Measurements from ENCODE around the gene MVK.

Gene MVK

GRCh38 chr12:109566424-109566823 lies 7.2 kb upstream of the MVK start:
- DNase-seq (ENCODE audit: low spot score in 2 of 2) (no peak), ATAC-seq (ENCODE audit: low read depth) (no peak)
- no peaks in the 10 kb centered on the region for H3K4me1 Mint-ChIP-seq
- no peak overlapping the region for H3K4me3 Mint-ChIP-seq
- no peak overlapping the region for H3K27ac Mint-ChIP-seq
- H3K9me3 Mint-ChIP-seq, result no peaks in the 10 kb centered on the region
- H3K36me3 Mint-ChIP-seq, result peaks cover 22% of the 10 kb centered on the region
- no peaks in the 10 kb centered on the region for H3K27me3 Mint-ChIP-seq

GRCh38 chr12:109567296-109567695 lies 6.3 kb upstream of the MVK start:
- ATAC-seq (ENCODE audit: low read depth), result no peak
- H3K36me3 Mint-ChIP-seq, result peaks cover 13% of the 10 kb centered on the region
- no peaks in the 10 kb centered on the region for H3K9me3 Mint-ChIP-seq
- H3K4me3 Mint-ChIP-seq, result no peak overlapping the region
- H3K4me1 Mint-ChIP-seq, result no peaks in the 10 kb centered on the region
- H3K27me3 Mint-ChIP-seq, result no peaks in the 10 kb centered on the region
- DNase-seq (ENCODE audit: low spot score in 2 of 2), result no peak
- H3K27ac Mint-ChIP-seq, result no peak overlapping the region

- ATAC-seq (ENCODE audit: low read depth) (no peak), DNase-seq (ENCODE audit: low spot score in 2 of 2) (no peak)
- Mint-ChIP-seq H3K27ac (no peak overlapping the region), H3K27me3 (no peaks in the 10 kb centered on the region), H3K9me3 (no peaks in the 10 kb centered on the region), H3K4me3 (no peak overlapping the region), H3K4me1 (peaks cover 5% of the 10 kb centered on the region), H3K36me3 (peaks cover 9% of the 10 kb centered on the region)
These were observed 5.6 kb upstream of the MVK start for GRCh38 chr12:109567967-109568366.

- no peak overlapping the region for H3K4me3 Mint-ChIP-seq
- DNase-seq (ENCODE audit: low spot score in 2 of 2) (no peak), ATAC-seq (ENCODE audit: low read depth) (no peak)
- H3K4me1 Mint-ChIP-seq, result peaks cover 7% of the 10 kb centered on the region
- H3K9me3 Mint-ChIP-seq, result no peaks in the 10 kb centered on the region
- H3K27me3 Mint-ChIP-seq, result no peaks in the 10 kb centered on the region
- peaks cover 5% of the 10 kb centered on the region for H3K36me3 Mint-ChIP-seq
- H3K27ac Mint-ChIP-seq, result no peak overlapping the region
These were observed 5.1 kb upstream of the MVK start for GRCh38 chr12:109568486-109568885.

- peak overlapping the region; percentile 98 for H3K27ac Mint-ChIP-seq
- DNase-seq (ENCODE audit: low spot score in 2 of 2), result no peak
- no peak for ATAC-seq (ENCODE audit: low read depth)
- H3K27me3 Mint-ChIP-seq, result no peaks in the 10 kb centered on the region
- H3K9me3 Mint-ChIP-seq, result no peaks in the 10 kb centered on the region
- H3K4me3 Mint-ChIP-seq, result no peak overlapping the region
- H3K4me1 Mint-ChIP-seq, result peaks cover 15% of the 10 kb centered on the region
- peaks cover 7% of the 10 kb centered on the region for H3K36me3 Mint-ChIP-seq
These were observed 1.7 kb upstream of the MVK start for GRCh38 chr12:109571773-109572505.

GRCh38 chr12:109572506-109572845 lies 1.1 kb upstream of the MVK start:
- H3K4me1 Mint-ChIP-seq, result peaks cover 15% of the 10 kb centered on the region
- no peaks in the 10 kb centered on the region for H3K27me3 Mint-ChIP-seq
- H3K27ac Mint-ChIP-seq, result peak overlapping the region; percentile 98
- no peak for DNase-seq (ENCODE audit: low spot score in 2 of 2)
- peaks cover 7% of the 10 kb centered on the region for H3K36me3 Mint-ChIP-seq
- ATAC-seq (ENCODE audit: low read depth), result no peak
- peak overlapping the region; percentile 99 for H3K4me3 Mint-ChIP-seq
- H3K9me3 Mint-ChIP-seq, result no peaks in the 10 kb centered on the region

- Mint-ChIP-seq H3K4me3 (peak overlapping the region; percentile 99), H3K9me3 (no peaks in the 10 kb centered on the region), H3K27me3 (no peaks in the 10 kb centered on the region), H3K4me1 (peaks cover 15% of the 10 kb centered on the region), H3K27ac (peak overlapping the region; percentile 98), H3K36me3 (peaks cover 10% of the 10 kb centered on the region)
- ATAC-seq (ENCODE audit: low read depth) (peak; percentile 3), DNase-seq (ENCODE audit: low spot score in 2 of 2) (no peak)
These were observed 285 bp downstream of the MVK start for GRCh38 chr12:109573914-109574244.

GRCh38 chr12:109575683-109576082 lies 2.1 kb downstream of the MVK start:
- H3K27ac Mint-ChIP-seq, result no peak overlapping the region
- peaks cover 15% of the 10 kb centered on the region for H3K4me1 Mint-ChIP-seq
- no peaks in the 10 kb centered on the region for H3K9me3 Mint-ChIP-seq
- no peak overlapping the region for H3K4me3 Mint-ChIP-seq
- peaks cover 12% of the 10 kb centered on the region for H3K36me3 Mint-ChIP-seq
- DNase-seq (ENCODE audit: low spot score in 2 of 2), result no peak
- H3K27me3 Mint-ChIP-seq, result no peaks in the 10 kb centered on the region
- ATAC-seq (ENCODE audit: low read depth), result no peak

- Mint-ChIP-seq H3K36me3 (peaks cover 20% of the 10 kb centered on the region), H3K4me3 (no peak overlapping the region), H3K27ac (no peak overlapping the region), H3K9me3 (no peaks in the 10 kb centered on the region), H3K27me3 (no peaks in the 10 kb centered on the region), H3K4me1 (peaks cover 15% of the 10 kb centered on the region)
- no peak for DNase-seq (ENCODE audit: low spot score in 2 of 2)
- no peak for ATAC-seq (ENCODE audit: low read depth)
These were observed 3.7 kb downstream of the MVK start for GRCh38 chr12:109577311-109577710.

- no peak for DNase-seq (ENCODE audit: low spot score in 2 of 2)
- Mint-ChIP-seq H3K4me3 (no peak overlapping the region), H3K4me1 (peaks cover 9% of the 10 kb centered on the region), H3K9me3 (no peaks in the 10 kb centered on the region), H3K36me3 (peaks cover 22% of the 10 kb centered on the region), H3K27ac (no peak overlapping the region), H3K27me3 (no peaks in the 10 kb centered on the region)
- no peak for ATAC-seq (ENCODE audit: low read depth)
These were observed 4.8 kb downstream of the MVK start for GRCh38 chr12:109578330-109578927.

- Mint-ChIP-seq H3K9me3 (no peaks in the 10 kb centered on the region), H3K4me1 (peaks cover 2% of the 10 kb centered on the region), H3K36me3 (peaks cover 24% of the 10 kb centered on the region), H3K27ac (no peak overlapping the region), H3K4me3 (no peak overlapping the region), H3K27me3 (no peaks in the 10 kb centered on the region)
- DNase-seq (ENCODE audit: low spot score in 2 of 2), result no peak
- no peak for ATAC-seq (ENCODE audit: low read depth)
These were observed 6.0 kb downstream of the MVK start for GRCh38 chr12:109579639-109580038.

- DNase-seq (ENCODE audit: low spot score in 2 of 2) (no peak), ATAC-seq (ENCODE audit: low read depth) (no peak)
- no peaks in the 10 kb centered on the region for H3K4me1 Mint-ChIP-seq
- H3K27ac Mint-ChIP-seq, result no peak overlapping the region
- H3K36me3 Mint-ChIP-seq, result peaks cover 24% of the 10 kb centered on the region
- H3K4me3 Mint-ChIP-seq, result no peak overlapping the region
- H3K9me3 Mint-ChIP-seq, result no peaks in the 10 kb centered on the region
- H3K27me3 Mint-ChIP-seq, result no peaks in the 10 kb centered on the region
These were observed 6.7 kb downstream of the MVK start for GRCh38 chr12:109580272-109580671.

GRCh38 chr12:109580684-109581333 lies 7.2 kb downstream of the MVK start:
- Mint-ChIP-seq H3K27me3 (no peaks in the 10 kb centered on the region), H3K4me1 (no peaks in the 10 kb centered on the region), H3K4me3 (no peak overlapping the region), H3K27ac (peak overlapping the region; percentile 17), H3K9me3 (no peaks in the 10 kb centered on the region), H3K36me3 (peaks cover 24% of the 10 kb centered on the region)
- ATAC-seq (ENCODE audit: low read depth), result no peak
- no peak for DNase-seq (ENCODE audit: low spot score in 2 of 2)

- Mint-ChIP-seq H3K27ac (no peak overlapping the region), H3K4me3 (no peak overlapping the region), H3K4me1 (no peaks in the 10 kb centered on the region), H3K9me3 (no peaks in the 10 kb centered on the region), H3K36me3 (peaks cover 24% of the 10 kb centered on the region), H3K27me3 (no peaks in the 10 kb centered on the region)
- DNase-seq (ENCODE audit: low spot score in 2 of 2) (no peak), ATAC-seq (ENCODE audit: low read depth) (no peak)
These were observed 7.7 kb downstream of the MVK start for GRCh38 chr12:109581334-109581691.

- no peaks in the 10 kb centered on the region for H3K4me1 Mint-ChIP-seq
- H3K9me3 Mint-ChIP-seq, result no peaks in the 10 kb centered on the region
- H3K27me3 Mint-ChIP-seq, result no peaks in the 10 kb centered on the region
- ATAC-seq (ENCODE audit: low read depth) (no peak), DNase-seq (ENCODE audit: low spot score in 2 of 2) (no peak)
- H3K27ac Mint-ChIP-seq, result no peak overlapping the region
- no peak overlapping the region for H3K4me3 Mint-ChIP-seq
- peaks cover 23% of the 10 kb centered on the region for H3K36me3 Mint-ChIP-seq
These were observed 8.3 kb downstream of the MVK start for GRCh38 chr12:109581856-109582255.

Measured in memory B cell (primary cell).